Stomach (tissue), 9 donors: Measurements from ENCODE around the gene CLEC2D. TPM values are rescaled to one million over a fixed set of nuclear protein-coding genes. Genes with fewer than 3 reads are reported as not detected.
A peak's percentile ranks its signal among the peaks of the same experiment; 100 is the strongest.

Experiments
- DNase-seq, 2 donors: peaks; one replicate each; pipeline versions ENCODE4 v3.0.0 to v3.0.0-alpha.2; 2013 to 2019
- H3K27ac ChIP-seq, 5 donors: fragments of 200-600 bp in 4 of 5; sonication (generic) in 4 of 5; one replicate each; pipeline ENCODE4 v1.5.1; 2013 to 2019; ENCODE audit warnings: mild to moderate bottlenecking in 1 of 5, moderate library complexity in 1 of 5
- H3K27me3 ChIP-seq, 3 donors: fragments of 200-600 bp; sonication (generic); one replicate each; pipeline ENCODE4 v1.5.1; 2017 to 2019; ENCODE audit warnings: mixed run types in 1 of 3
- H3K36me3 ChIP-seq, 4 donors: fragments of 200-600 bp; sonication (generic); 1 replicate in 3 of 4; 2 replicates in 1 of 4; pipeline ENCODE4 v1.5.1; 2016 to 2019
- H3K4me1 ChIP-seq, 4 donors: fragments of 200-600 bp; sonication (generic); one replicate each; pipeline ENCODE4 v1.5.1; 2016 to 2019
- H3K4me3 ChIP-seq, 4 donors: fragments of 200-600 bp; sonication (generic) in 3 of 4; one replicate each; pipeline ENCODE4 v1.5.1; 2016 to 2019; ENCODE audit warnings: mild to moderate bottlenecking in 1 of 4
- H3K9me3 ChIP-seq, 4 donors: fragments of 200-600 bp; sonication (generic); one replicate each; pipeline ENCODE4 v1.5.1; 2016 to 2019
- EP300 ChIP-seq: sonication (generic); formaldehyde crosslinking; IDR thresholded peaks from one replicate; pipeline ENCODE4 v1.6.1; 2017; ENCODE audit warnings: antibody characterized with exemption
- POLR2A ChIP-seq, 4 donors: fragments of 450-650 bp; IDR thresholded peaks; one replicate each; pipeline ENCODE4 v1.6.1; 2016; ENCODE audit warnings: antibody characterized with exemption in 4 of 4, control low read depth in 2 of 4, mild to moderate bottlenecking in 1 of 4, moderate library complexity in 1 of 4
- POLR2AphosphoS5 ChIP-seq, 3 donors: sonication (generic); formaldehyde crosslinking; IDR thresholded peaks; one replicate each; pipeline ENCODE4 v1.6.1; 2016; ENCODE audit warnings: antibody characterized with exemption in 3 of 3
- WGBS, 5 donors: extraction: QIAGEN DNeasy Blood & Tissue Kit in 3 of 5; methylation state at CpG; one replicate each; pipeline versions ENCODE4 v1.1.5 to v1.1.7; 2013 to 2018; 5-methylcytosine and 5-hydroxymethylcytosine counted together
- intact Hi-C: fragments of 100-400 bp; cut with DNase I; formaldehyde crosslinking; loops from one replicate; pipeline ENCODE4 v1.15.1; 2023; ENCODE audit warnings: low total_unique reads
- polyA plus RNA-seq, 3 donors: library from polyadenylated mRNA; stranded (reverse); fragments of 200-250 nt; gene quantifications; one replicate each; pipeline ENCODE4 v1.2.3, GENCODE V29; 2013
- total RNA-seq, 5 donors: library from RNA; depleted of rRNA; stranded (reverse); fragments of >200 nt; gene quantifications; one replicate each; pipeline versions ENCODE4 v1.1.0 to v1.2.3, GENCODE V29; 2014 to 2016
- TF ChIP-seq, protein P1 (sequence below), 7 experiments: fragments of 450-650 bp in 4 of 7; fragments of 200-600 bp in 3 of 7; sonication (generic) in 3 of 7; IDR thresholded peaks; one replicate each; pipeline ENCODE4 v1.5.1; 2016 to 2019; ENCODE audit warnings: antibody characterized with exemption in 7 of 7, control low read depth in 2 of 7, mild to moderate bottlenecking in 1 of 7
- donor health status: healthy with polysubstance abuse.
- donor health status: Bipolar disorder and iron deficiency.
- donor health status: healthy.

Gene CLEC2D
- total and polyA plus RNA-seq, 8 donors: 2.2 to 90.2 (median 21.1) TPM; not detected in 1

DNA sequence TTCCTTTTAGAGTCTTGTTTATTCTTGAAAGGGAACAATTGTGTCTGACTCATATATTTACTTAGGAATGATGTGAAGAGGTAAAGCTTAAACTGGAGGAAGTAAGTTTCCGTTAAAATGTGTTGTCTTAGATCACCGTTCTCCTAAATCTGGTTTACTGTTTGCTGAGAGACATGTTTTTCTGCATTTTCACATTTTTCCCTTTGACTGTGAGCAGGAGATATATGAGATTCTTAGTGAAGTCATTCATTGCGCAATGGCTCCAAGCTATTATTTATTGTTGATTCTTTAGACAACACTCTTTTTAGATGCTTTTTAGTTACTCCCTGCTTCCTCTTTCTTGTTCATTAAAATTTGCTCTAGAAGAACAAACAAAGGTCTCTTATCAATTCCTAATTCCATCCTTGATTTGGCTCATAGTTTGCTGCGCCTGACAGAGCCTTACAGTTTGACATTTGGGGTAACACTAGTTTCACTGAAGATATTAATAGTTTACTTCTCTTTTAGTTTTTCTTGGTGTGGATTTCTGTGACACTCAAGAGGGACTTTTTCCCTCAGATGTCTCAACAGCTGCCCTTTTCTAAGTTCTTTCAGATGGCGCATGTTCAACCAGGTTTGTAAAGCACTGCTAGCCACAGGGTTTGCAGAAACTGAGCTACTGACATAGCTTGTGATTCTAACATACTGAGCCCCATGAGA, 52.0 kb downstream of the CLEC2D start:
- TF ChIP-seq, protein P1, sequence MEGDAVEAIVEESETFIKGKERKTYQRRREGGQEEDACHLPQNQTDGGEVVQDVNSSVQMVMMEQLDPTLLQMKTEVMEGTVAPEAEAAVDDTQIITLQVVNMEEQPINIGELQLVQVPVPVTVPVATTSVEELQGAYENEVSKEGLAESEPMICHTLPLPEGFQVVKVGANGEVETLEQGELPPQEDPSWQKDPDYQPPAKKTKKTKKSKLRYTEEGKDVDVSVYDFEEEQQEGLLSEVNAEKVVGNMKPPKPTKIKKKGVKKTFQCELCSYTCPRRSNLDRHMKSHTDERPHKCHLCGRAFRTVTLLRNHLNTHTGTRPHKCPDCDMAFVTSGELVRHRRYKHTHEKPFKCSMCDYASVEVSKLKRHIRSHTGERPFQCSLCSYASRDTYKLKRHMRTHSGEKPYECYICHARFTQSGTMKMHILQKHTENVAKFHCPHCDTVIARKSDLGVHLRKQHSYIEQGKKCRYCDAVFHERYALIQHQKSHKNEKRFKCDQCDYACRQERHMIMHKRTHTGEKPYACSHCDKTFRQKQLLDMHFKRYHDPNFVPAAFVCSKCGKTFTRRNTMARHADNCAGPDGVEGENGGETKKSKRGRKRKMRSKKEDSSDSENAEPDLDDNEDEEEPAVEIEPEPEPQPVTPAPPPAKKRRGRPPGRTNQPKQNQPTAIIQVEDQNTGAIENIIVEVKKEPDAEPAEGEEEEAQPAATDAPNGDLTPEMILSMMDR (IDR thresholded peaks at IDR 0.05): no peak
- no peak for TF ChIP-seq POLR2A (IDR thresholded peaks at IDR 0.05)
- TF ChIP-seq POLR2AphosphoS5 (IDR thresholded peaks at IDR 0.05): no peak
- TF ChIP-seq EP300: no peak
- peak overlapping the region in 3 of 5 donors; percentile 13 to 69 (median 26) for H3K27ac ChIP-seq
- DNase-seq: peak in 1 of 2 donors; percentile 30

DNA sequence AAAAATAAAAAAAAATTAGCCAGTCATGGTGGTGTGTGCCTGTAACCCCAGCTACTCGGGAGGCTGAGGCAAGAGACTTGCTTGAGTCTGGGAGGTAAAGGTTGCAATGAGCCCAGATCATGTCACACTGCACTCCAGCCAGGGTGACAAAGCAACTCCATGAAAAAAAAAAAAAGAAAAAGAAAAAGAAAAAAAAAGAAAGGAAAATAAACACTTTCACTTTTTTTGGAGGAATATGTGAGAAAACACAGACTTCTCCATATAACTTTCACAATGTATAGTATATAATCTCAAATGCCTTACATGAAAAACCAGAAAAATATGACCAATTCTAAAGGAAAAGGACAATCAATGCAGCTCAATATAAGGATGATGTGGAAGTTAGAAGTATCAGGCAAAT, 54.5 kb downstream of the CLEC2D start:
- H3K36me3 ChIP-seq: no peaks in the 10 kb centered on the region

More for the DNA sequence above, 52.0 kb downstream of the CLEC2D start:
- no peaks in the 10 kb centered on the region for H3K9me3 ChIP-seq
- no peaks in the 10 kb centered on the region for H3K27me3 ChIP-seq
- peaks cover 0 to 17% (median 13%) of the 10 kb centered on the region in 4 donors for H3K4me1 ChIP-seq
- no peaks in the 10 kb centered on the region for H3K36me3 ChIP-seq
- WGBS, 5 donors: 27 to 44% (median 33%) methylated on average over 5 of the region's 5 CpGs
- intact Hi-C loops: no loop called here
- no peak overlapping the region for H3K4me3 ChIP-seq

DNA sequence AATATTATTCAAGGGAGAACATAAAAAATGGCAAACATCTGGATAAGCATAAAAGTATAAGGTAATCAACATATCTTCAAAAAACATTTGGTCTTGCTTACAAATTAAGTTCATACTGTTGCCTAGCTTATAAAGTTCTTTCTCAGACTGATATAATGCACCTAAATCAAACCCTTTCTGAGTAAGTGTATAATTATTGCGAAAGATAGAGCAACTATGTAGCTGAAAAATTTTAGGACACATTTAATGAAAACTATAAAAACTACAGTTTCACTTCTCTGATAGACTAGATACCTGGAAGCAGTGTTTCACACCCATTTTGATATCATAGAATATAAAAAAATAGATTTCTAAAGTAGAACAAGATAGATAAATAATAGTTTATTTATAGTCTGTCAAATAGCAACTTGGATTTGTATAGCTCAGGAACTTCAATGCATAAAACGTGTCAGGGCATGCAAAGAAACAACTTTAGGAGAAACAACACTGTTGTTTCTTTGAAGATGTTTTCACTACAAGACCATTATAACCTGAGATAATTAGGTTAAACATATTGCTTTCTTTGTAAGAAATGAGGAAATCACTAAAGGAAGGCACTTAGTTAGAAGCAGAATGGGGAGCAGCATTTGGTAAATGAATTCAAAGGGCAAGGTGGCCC, 55.8 kb downstream of the CLEC2D start:
- WGBS, 5 donors: 61 to 89% (median 67%) methylated on average over 2 of the region's 2 CpGs
- intact Hi-C loops: no loop called here
- Histone ChIP-seq H3K27ac (no peak overlapping the region), H3K4me1 (peaks cover 0 to 17% (median 13%) of the 10 kb centered on the region in 4 donors), H3K4me3 (no peak overlapping the region), H3K9me3 (no peaks in the 10 kb centered on the region), H3K27me3 (no peaks in the 10 kb centered on the region), H3K36me3 (no peaks in the 10 kb centered on the region)
- DNase-seq: no peak
- TF ChIP-seq EP300: no peak
- no peak for TF ChIP-seq POLR2AphosphoS5 (IDR thresholded peaks at IDR 0.05)
- no peak for TF ChIP-seq POLR2A (IDR thresholded peaks at IDR 0.05)
- TF ChIP-seq, protein P1 (IDR thresholded peaks at IDR 0.05): no peak

More for the DNA sequence above, 54.5 kb downstream of the CLEC2D start:
- Histone ChIP-seq H3K27ac (peak overlapping the region in 1 of 5 donors; percentile 33), H3K4me3 (no peak overlapping the region), H3K9me3 (no peaks in the 10 kb centered on the region), H3K27me3 (no peaks in the 10 kb centered on the region), H3K4me1 (peaks cover 0 to 17% (median 13%) of the 10 kb centered on the region in 4 donors)
- WGBS, 5 donors: 89 to 97% (median 94%) methylated on average over 1 of the region's 1 CpG
- TF ChIP-seq EP300 (no peak), POLR2AphosphoS5 (IDR thresholded peaks at IDR 0.05) (no peak), POLR2A (IDR thresholded peaks at IDR 0.05) (no peak)
- TF ChIP-seq, protein P1 (IDR thresholded peaks at IDR 0.05): no peak
- no peak for DNase-seq
- intact Hi-C loops: no loop called here

DNA sequence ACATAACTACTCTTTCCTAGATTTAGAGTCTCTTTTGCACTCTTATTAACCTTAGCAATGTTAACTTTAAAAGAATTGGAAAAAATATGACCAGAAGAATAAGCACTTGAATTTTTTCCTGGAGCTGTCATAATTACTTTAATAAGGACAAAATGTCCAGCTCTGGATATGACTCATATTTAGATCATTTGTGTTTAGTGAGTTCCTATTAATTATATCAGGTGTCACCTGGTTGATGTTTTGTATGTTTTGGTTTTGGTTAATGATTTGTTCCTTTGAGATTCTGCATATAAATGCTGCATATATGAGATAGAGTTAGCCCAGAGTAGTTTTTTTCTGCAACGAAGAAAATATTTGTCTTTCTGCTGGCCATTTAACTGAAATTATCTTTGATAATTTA, 58.3 kb downstream of the CLEC2D start:
- 49 to 63% (median 55%) methylated on average over 1 of the region's 1 CpG for WGBS, 5 donors

More for the DNA sequence above, 58.3 kb downstream of the CLEC2D start:
- Histone ChIP-seq H3K36me3 (no peaks in the 10 kb centered on the region), H3K4me1 (no peaks in the 10 kb centered on the region), H3K4me3 (no peak overlapping the region), H3K27ac (no peak overlapping the region), H3K27me3 (no peaks in the 10 kb centered on the region), H3K9me3 (no peaks in the 10 kb centered on the region)
- intact Hi-C loops: no loop called here
- no peak for DNase-seq
- TF ChIP-seq, protein P1 (IDR thresholded peaks at IDR 0.05): no peak
- no peak for TF ChIP-seq EP300
- no peak for TF ChIP-seq POLR2AphosphoS5 (IDR thresholded peaks at IDR 0.05)
- TF ChIP-seq POLR2A (IDR thresholded peaks at IDR 0.05): no peak
